ENCODE results near the gene CEACAM4. TPM values are rescaled to one million over a fixed set of nuclear protein-coding genes. Genes with fewer than 3 reads are reported as not detected.

The CEACAM4 gene
- total and polyA plus RNA-seq, 4 donors: 2.1 to 30.0 (median 10.2) TPM

DNA sequence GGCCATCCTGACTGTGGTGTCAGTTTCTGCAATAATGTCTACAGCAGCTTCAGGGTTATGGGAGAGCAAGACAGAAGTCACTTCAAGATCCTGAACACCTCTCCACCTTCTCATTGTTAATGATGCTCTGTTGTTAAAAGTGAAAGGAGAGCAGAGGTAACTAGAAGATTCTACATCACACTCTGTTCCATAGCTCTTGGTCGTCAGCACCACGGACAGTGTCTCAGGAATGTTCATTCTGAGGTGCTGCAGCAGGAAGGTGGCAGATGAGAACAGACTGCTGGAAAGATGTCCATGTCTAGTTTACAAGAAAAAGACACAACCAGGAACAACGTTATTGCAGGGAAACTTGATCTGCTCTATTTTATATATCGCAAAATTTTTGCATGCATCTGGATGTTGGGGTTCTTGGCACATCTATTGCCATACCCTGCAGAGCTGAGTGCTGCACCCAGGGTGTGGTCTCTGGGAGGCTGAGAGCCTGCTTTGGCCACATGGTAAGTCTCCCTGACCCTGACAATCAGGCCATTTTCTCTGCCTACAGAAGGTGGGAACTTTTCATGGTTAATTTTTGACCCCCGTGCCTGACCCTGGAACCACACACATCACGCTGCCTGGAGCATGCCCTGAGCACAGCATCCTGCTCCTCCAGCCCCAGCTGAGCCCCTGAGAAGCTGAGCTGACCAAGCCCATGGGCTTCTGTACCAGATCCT lies 38.2 kb downstream of the CEACAM4 start:
- Histone ChIP-seq H3K27ac (ENCODE audit: low read depth in 1 of 2, low read length in 1 of 2) (no peak overlapping the region), H3K9me3 (ENCODE audit: control insufficient read depth in 4 of 4, insufficient read depth in 3 of 4, low read length in 3 of 4) (peaks cover 0 to 12% (median 0%) of the 10 kb centered on the region in 4 donors), H3K36me3 (ENCODE audit: control insufficient read depth in 4 of 4, insufficient read depth in 4 of 4, low read length in 4 of 4) (no peaks in the 10 kb centered on the region), H3K27me3 (ENCODE audit: control insufficient read depth in 3 of 3, insufficient read depth in 3 of 3, low read length in 2 of 3) (peaks cover 0 to 5% (median 0%) of the 10 kb centered on the region in 3 donors), H3K9ac (ENCODE audit: insufficient read depth in 1 of 2, low read length in 2 of 2) (no peak overlapping the region), H3K4me1 (ENCODE audit: control insufficient read depth in 5 of 5, insufficient read depth in 5 of 5, low read length in 5 of 5) (peaks cover 0 to 2% (median 0%) of the 10 kb centered on the region in 5 donors), H3K4me3 (no peak overlapping the region)
- ATAC-seq (ENCODE audit: insufficient read depth, low FRiP score) (no peak), DNase-seq (peak; percentile 28 to 59 (median 44))
- TF ChIP-seq CTCF (IDR thresholded peaks at IDR 0.05; ENCODE audit: control extremely low read depth, extremely low read depth): no peak
- 39 to 49% methylated on average over 6 of the region's 6 CpGs for WGBS, 2 donors

DNA sequence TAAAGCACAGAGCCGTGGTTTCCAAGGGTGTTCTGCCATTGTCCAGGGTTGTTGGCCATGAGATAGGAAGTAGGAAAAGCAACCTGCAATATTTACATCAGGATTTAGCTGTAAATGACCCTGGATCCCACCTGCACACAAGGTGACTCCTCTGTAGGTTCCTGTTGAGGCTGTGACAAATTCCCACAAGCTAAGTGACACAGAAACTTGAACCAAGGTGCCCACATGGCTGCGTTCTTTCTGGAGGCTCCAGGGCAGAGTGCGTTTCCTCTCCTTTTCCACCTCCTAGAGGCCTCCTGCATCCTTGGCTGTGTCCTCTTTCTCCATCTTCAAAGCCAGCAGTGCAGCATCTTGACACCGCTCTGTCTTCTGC lies 39.0 kb downstream of the CEACAM4 start:
- DNase-seq (no peak), ATAC-seq (ENCODE audit: insufficient read depth, low FRiP score) (no peak)
- no peak for TF ChIP-seq CTCF (IDR thresholded peaks at IDR 0.05; ENCODE audit: control extremely low read depth, extremely low read depth)
- no peak overlapping the region for H3K4me3 ChIP-seq
- H3K27me3 ChIP-seq (ENCODE audit: control insufficient read depth in 3 of 3, insufficient read depth in 3 of 3, low read length in 2 of 3): peaks cover 0 to 5% (median 0%) of the 10 kb centered on the region in 3 donors
- peaks cover 0 to 12% (median 0%) of the 10 kb centered on the region in 4 donors for H3K9me3 ChIP-seq (ENCODE audit: control insufficient read depth in 4 of 4, insufficient read depth in 3 of 4, low read length in 3 of 4)
- H3K9ac ChIP-seq (ENCODE audit: insufficient read depth in 1 of 2, low read length in 2 of 2): no peak overlapping the region
- no peaks in the 10 kb centered on the region for H3K36me3 ChIP-seq (ENCODE audit: control insufficient read depth in 4 of 4, insufficient read depth in 4 of 4, low read length in 4 of 4)
- H3K27ac ChIP-seq (ENCODE audit: low read depth in 1 of 2, low read length in 1 of 2): no peak overlapping the region
- 80 to 91% methylated on average over 4 of the region's 4 CpGs for WGBS, 2 donors
- H3K4me1 ChIP-seq (ENCODE audit: control insufficient read depth in 5 of 5, insufficient read depth in 5 of 5, low read length in 5 of 5): peaks cover 0 to 2% (median 0%) of the 10 kb centered on the region in 5 donors

- H3K9me3 ChIP-seq (ENCODE audit: control insufficient read depth in 4 of 4, insufficient read depth in 3 of 4, low read length in 3 of 4): peaks cover 0 to 16% (median 0%) of the 10 kb centered on the region in 4 donors
- 79 to 84% methylated on average over 9 of the region's 9 CpGs for WGBS, 2 donors
- H3K27ac ChIP-seq (ENCODE audit: low read depth in 1 of 2, low read length in 1 of 2): no peak overlapping the region
- H3K27me3 ChIP-seq (ENCODE audit: control insufficient read depth in 3 of 3, insufficient read depth in 3 of 3, low read length in 2 of 3): peaks cover 0 to 5% (median 0%) of the 10 kb centered on the region in 3 donors
- no peak overlapping the region for H3K4me3 ChIP-seq
- ATAC-seq (ENCODE audit: insufficient read depth, low FRiP score) (no peak), DNase-seq (no peak)
- TF ChIP-seq CTCF (IDR thresholded peaks at IDR 0.05; ENCODE audit: control extremely low read depth, extremely low read depth): no peak
- no peak overlapping the region for H3K9ac ChIP-seq (ENCODE audit: insufficient read depth in 1 of 2, low read length in 2 of 2)
- peaks cover 0 to 2% (median 0%) of the 10 kb centered on the region in 5 donors for H3K4me1 ChIP-seq (ENCODE audit: control insufficient read depth in 5 of 5, insufficient read depth in 5 of 5, low read length in 5 of 5)
- H3K36me3 ChIP-seq (ENCODE audit: control insufficient read depth in 4 of 4, insufficient read depth in 4 of 4, low read length in 4 of 4): no peaks in the 10 kb centered on the region
Measured at GRCh38 chr19:41587101-41587837, 39.6 kb downstream of the CEACAM4 start.

All from lung (tissue), 12 donors.